HL-60/S4 treated with retinoic acid at 250 ng/mL for 4 days and 3 days (cell line): ENCODE data around the gene ENG.

Source experiments
- in situ Hi-C: fragments of 300-500 bp; cut with MboI; formaldehyde crosslinking; loops from 2 replicates; pipeline ENCODE4 v1.7.0; 2022; ENCODE audit warnings: low sequenced_read_pairs

ENG gene

GRCh38 chr9:127866535-127866934, 12.1 kb upstream of the ENG start:
- in situ Hi-C loops: loop anchor here (10.0 kb wide), 1 partner anchor 132 kb away; the partner anchor contains the start of gene TOR2A

GRCh38 chr9:127865645-127866464, 11.4 kb upstream of the ENG start:
- in situ Hi-C loops: loop anchor here (10.0 kb wide), 1 partner anchor 131 kb away; the partner anchor contains the start of gene TOR2A

- in situ Hi-C loops: loop anchor here (10.0 kb wide), 1 partner anchor 128 kb away; the partner anchor contains the start of gene TOR2A
Measured at GRCh38 chr9:127863191-127863621, 8.7 kb upstream of the ENG start.

- in situ Hi-C loops: loop anchor here (10.0 kb wide), 1 partner anchor 128 kb away; the partner anchor contains the start of gene TOR2A
Measured at GRCh38 chr9:127862075-127863011, 7.9 kb upstream of the ENG start.

GRCh38 chr9:127860779-127861178, 6.3 kb upstream of the ENG start:
- in situ Hi-C loops: loop anchor here (10.0 kb wide), 1 partner anchor 126 kb away; the partner anchor contains the start of gene TOR2A

- in situ Hi-C loops: loop anchor here (10.0 kb wide), 1 partner anchor 125 kb away; the partner anchor contains the start of gene TOR2A
Measured at GRCh38 chr9:127860260-127860659, 5.8 kb upstream of the ENG start.

GRCh38 chr9:127858041-127858512, 3.6 kb upstream of the ENG start:
- in situ Hi-C loops: no loop called here

GRCh38 chr9:127857278-127857677, 2.8 kb upstream of the ENG start:
- in situ Hi-C loops: no loop called here

- in situ Hi-C loops: no loop called here
Measured at GRCh38 chr9:127856729-127857116, 2.3 kb upstream of the ENG start.

GRCh38 chr9:127856094-127856728, 1.8 kb upstream of the ENG start:
- in situ Hi-C loops: no loop called here

GRCh38 chr9:127855522-127855921, 1.1 kb upstream of the ENG start:
- in situ Hi-C loops: no loop called here

- in situ Hi-C loops: no loop called here
Measured at GRCh38 chr9:127854960-127855359, 502 bp upstream of the ENG start.

GRCh38 chr9:127853312-127854183, 910 bp downstream of the ENG start:
- in situ Hi-C loops: no loop called here

GRCh38 chr9:127852829-127853228, 1.6 kb downstream of the ENG start:
- in situ Hi-C loops: no loop called here

GRCh38 chr9:127850286-127850830, 4.1 kb downstream of the ENG start:
- in situ Hi-C loops: no loop called here

- in situ Hi-C loops: no loop called here
Measured at GRCh38 chr9:127848756-127849504, 5.5 kb downstream of the ENG start.

GRCh38 chr9:127847833-127848755, 6.4 kb downstream of the ENG start:
- in situ Hi-C loops: no loop called here

GRCh38 chr9:127847178-127847510, 7.3 kb downstream of the ENG start:
- in situ Hi-C loops: no loop called here
